Hematopoietic multipotent progenitor cell treated with erythropoietin and hydrocortisone succinate and interleukin-3 and kit ligand, for 15 days (in vitro differentiated cells): Measurements from ENCODE around the gene RIMS3.
"Not testable (repeated sequence)": the region's sequence is repeated elsewhere in the genome, so short reads cannot be mapped to it uniquely, and the experiment has no call there.

Source experiments
- DNase-seq: peaks from one replicate; pipeline ENCODE4 v3.0.0-alpha.2; 2015; ENCODE audit warnings: low spot score

RIMS3 gene

DNA sequence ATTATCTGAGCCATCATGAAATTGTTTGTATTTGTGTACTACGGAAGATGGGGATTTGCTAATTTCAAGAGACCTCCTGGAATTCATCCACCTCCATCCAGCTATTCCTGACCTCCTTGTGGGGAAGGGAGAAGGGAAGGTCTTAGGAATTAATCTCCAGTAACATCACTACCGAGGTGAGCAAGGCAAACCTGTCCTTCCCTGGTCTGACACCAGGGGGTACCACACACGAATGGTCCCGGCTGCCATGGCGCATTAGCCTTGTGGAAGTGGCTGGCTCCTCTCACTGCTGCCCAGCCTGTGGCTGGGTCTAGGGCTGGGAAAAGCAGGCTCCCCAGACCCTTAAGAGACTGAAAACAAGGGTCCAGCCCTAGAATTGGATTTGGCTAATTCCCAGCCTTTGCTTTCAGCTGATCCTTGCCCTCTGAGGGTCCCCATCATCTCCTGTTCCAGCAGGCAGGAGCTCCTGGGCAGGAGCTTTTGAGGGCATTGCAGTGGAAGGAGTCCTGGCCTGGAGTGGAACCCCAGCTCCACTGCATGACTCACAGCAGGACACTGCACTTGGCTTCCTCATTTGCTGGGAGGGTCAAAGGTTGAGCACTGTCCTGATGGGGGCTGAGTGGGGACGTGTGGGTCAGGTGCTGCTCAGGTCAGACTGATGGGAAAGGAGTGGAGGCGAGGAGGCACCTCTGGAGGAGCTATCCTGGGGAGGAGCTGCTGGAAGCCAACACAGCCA, 34.8 kb downstream of the RIMS3 start:
- peak; percentile 64 for DNase-seq

DNA sequence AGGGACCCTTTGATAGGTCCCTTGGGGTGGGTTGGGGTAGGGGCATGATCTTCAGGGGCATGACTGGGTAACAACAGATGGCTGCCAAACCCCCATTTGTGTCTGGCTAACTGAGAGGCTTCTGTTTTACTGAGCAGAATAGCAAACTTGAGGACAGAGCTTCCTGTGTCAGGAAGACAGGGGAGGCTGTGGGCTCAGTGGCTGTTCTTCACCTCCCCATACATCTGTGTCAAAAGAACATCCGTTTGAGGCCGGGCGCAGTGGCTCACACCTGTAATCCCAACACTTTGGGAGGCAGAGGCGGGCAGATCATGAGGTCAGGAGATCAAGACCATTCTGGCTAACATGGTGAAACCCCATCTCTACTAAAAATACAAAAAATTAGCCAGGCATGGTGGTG, 35.9 kb downstream of the RIMS3 start:
- not testable (repeated sequence) for DNase-seq

DNA sequence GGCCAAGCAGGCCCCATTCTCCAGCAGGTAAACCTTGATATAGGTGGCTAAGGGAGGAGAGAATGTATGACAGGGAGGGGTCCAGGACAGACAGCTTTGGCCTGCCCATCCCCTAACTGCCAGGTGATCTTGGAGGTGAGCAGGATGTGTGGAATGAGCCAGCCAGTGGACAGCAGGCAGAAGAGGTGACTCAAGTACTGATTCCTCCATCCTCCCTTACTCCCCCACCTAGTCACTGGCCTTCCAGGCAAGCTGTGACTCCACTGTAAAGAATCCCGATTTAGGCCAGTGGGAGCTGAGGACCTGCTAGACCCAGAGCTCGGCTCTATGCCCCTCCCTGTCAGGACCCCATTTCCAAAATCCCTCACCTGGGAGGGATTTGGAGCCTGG, 36.6 kb downstream of the RIMS3 start:
- no peak for DNase-seq

DNA sequence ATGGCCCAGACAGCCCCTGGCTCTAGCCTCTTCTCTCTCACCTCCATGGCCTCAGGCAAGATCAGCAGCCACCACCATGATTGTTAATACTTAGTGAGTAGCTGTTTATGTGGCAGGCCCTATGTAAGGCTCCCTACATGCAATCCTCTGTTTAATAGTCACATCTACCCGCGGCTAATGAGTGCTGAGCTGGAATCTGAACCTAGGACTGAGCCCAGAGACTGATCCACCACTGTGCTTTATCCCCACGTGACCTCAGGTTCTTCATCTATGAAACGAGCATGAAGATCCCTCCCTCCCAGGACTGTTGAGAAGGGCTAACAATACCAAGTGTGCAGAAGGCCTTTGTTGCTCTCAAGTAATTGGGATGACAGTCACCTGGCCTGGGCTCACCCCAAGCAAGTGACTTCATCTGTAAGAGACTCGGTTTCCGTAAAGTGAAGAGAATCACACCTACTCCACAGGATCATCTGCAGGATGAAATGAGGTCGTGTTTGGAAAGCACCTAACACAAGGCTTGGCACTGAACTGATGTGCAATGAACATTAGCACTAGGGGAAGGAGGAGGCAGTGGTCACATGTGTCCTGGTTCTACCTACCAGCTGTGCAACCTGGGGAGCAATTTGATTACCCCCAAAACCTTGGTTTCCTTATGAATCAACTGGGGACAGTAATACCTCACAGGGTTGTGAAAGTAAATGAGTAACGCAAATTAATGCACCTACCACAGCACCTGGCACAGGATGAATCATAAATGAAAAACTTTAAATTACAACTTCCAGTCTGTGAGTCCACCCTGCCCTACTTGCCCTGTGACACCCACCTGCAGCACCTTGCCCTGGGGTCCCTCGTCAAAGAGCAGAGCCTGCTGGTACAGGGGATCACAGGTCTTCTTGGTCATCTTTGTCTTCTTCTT, 37.2 kb downstream of the RIMS3 start:
- DNase-seq, result no peak

DNA sequence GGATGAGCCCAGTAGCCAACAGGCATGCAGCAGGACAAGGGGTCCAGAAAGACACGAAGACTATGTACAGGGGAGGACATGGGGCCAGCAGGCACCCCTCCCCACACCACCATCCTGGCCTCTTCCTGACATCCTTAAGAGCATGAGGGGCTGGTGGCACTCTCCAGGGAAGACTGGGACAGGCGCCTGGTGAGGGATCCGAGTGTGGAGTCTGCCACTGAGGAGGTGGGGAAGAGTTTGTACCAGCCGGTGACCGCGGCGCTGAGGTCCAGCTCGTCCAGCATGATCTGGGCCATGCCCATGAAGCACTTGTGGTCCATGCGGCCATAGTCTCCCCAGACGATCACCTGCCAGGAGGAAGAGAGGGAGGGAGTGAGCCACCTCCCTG, 39.1 kb downstream of the RIMS3 start:
- DNase-seq, result no peak

DNA sequence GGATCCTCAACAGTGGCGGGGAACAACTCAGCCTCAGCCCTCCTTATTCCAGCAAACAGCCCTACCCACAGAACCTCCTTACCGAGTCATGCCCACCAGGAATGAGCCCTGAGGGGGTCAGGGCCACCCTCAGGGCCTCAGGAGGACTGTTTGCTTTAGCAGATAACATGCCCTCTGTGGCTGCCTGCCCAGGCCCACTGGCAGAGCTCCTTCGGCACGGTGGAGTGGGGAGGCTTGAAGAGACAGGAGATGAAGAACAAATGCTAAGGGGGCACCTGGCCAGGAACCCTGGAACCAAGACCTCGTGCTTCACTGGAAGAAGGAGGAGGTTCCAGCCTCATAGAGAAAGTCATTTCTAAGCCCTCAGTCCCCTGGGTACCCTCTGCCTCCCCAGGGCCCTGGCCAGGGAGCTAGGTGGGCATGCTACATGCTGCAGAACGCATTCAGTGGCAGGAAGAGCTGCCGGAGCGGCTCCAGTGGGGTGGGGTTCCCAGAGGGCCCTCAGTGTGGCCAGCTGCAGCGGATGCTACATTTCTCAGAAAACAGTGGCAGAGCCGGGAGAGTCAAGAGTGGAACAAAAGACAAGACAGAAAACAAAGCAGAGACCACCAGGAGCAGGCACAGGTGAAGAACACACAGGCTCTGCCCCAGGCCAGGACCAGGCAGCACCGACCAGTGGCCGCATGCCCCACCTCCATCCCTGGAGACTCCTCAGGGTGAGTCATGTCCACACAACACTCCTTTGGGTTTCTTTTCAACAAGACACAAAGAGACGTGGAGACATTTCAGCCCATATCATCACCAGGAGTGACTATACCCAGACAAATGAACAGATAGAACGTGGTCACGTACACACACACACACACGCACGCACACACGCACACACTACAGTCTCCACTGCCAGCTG, 39.8 kb downstream of the RIMS3 start:
- no peak for DNase-seq

DNA sequence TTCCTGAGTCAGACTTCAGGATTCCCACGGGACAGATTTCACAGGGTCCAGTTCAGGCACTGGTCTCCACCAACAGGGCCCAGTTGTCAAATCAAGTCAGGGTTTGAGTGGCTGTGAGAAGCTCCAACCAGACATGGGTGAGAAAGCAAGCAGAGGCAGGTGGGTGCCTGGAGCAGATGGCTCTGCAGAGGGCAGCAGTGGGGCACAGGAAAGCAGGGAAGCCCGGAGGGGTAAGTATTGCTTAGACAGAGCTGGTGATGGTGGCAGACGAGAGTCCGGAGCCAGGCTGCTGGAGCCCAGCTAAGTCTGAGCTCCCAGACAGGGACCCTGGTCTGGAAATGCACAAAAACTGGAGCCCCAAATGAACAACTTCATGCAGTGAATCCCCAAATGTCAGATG, 40.4 kb downstream of the RIMS3 start:
- DNase-seq, result no peak

DNA sequence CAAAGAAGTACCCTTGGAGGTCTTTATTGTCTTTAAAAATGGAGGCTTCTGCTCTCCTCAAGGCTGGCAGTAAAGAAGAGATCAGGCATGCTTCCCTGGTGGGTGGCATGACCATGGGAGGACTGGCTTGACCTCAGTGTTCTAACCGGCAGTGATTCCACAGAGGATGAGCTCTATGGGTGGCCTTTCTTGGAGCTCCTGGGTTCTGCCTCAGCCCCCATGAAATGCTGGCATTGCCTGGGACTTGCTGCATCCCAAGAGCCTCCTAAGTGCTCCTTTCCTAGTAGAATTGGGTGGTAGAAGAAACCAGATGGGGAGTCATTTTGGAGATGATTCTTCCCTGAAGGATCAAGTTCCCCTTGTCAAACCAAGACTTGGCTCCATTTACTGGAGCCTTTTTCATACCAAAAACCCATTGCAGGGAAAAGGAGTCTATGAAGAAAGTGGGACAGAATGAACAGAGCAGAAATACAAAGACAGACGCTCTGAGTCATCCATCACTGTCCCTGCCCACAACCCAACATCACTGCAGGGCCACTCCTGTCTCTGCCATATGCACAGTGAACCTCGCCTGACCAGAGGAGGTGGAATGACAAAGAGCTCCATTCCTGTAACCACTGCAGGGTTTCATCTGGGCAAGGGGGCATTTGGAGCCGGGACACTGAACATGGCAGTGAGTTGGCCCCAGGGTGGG, 42.4 kb downstream of the RIMS3 start:
- DNase-seq, result no peak

DNA sequence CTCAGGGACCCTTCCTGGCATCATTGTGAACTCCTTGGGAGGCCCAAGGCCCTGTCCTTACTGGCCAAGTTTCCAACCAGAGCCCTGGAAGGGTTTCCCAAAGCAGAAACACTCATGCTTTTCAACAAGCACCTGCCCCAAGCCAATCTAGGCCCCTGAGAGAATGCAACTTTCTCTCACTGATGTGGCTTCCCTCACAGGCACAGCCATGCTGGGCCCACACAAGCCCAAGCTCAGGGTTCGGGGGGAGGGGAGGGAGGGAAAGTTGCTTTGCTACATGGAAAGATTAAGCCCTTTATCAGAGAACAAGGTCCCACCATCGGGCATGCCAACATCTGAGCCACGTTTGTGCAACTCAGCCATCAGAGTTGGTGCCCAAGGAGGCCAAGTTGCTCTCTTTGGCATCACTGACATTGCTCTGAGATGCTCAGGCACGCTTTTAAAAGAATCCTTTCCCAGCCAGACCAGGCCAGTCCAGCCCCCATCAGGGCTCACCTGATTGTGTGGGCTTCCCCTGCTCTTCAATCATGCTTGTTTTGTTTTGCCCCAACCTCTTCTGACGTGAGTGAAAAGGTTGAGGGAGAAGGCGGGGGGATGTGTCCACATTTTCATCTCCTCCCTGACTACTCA, 43.5 kb downstream of the RIMS3 start:
- no peak for DNase-seq

DNA sequence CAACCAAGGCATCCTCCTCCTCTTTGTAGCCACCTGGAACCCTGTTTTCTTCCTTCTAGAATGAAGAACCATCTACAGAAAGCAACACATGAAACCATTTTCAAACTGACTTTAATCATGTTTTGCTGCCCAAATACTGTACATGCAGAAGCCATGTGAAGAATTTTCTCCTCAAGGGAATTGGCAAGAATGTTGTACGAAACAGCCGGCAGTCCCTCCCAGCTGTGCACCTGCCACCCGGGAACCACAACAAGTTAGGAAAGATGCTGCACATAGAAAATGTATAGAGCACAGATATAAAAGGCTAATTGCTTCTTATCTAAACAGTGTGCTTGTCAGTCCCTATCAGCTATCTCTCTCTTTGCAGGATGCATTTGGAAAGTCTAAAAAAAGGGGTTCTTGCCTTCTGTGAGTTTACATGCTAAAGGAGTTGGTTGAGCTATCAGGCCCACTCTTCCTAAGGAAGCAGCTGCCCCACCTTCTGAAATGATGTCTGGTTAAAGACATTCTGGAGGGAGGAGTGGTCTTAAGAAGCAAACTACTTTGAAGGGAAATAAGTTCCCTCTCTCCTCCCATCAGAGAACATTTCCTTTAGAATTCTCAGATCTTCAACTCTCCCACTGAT, 44.8 kb downstream of the RIMS3 start:
- no peak for DNase-seq

DNA sequence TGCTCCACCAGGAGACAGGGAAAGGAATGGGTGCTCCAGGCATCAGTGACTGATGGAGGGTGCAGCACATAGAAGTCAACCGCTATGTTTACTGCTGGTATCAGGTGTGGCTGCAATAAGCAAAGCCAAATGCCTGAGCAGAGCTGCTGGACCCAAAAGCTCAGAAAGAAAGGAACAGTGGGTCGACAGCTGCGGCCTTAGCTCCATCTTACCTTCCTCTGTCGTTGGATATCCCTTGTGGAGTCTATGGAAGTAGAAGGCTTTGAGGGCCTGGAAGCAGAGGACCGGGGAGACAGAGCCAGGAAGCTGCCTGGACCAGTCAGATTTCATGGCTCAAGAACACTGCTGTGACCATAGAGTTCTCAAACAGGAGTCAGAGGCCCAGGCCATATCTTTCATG, 45.3 kb downstream of the RIMS3 start:
- no peak for DNase-seq

DNA sequence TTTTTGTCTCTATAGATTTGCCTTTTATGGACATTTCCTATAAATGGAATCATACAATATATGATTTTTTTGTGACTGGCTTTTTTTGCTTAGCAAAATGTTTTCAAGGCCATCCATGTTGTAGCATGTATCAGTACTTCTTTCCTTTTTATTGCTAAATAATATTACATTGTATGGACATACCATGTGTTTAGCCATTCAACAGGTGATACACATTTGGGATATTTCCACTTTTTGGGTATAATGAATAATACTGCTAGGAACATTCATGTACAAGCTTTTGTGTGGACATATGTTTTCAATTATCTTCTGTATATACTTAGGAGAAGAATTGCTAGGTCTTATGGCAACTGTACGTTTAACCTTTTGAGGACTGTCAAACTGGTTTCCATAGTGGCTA, 47.4 kb downstream of the RIMS3 start:
- DNase-seq, result no peak

DNA sequence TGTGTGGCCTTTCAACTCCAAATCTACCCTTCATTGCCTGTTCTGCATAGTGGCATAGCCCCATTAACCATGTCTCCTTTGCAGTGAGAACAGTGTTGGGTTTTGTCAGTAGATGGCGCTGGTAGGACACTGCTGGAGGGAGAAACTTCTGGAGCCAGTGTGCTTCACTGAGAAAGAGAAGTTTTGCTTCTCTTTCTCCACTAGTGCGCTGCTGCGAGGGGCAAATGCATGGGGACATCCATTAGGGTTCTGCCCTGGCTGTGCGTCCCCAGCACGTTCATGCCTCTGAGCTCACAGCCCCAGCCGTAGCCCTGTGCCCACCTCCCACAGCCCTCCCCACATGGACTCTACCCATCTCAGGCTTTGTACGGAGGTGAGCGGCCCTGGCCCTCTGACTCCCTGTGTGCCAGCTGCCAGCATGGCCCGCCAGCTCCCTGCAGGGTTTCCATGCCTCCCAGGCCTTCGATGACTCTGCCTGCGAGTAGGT, 53.1 kb downstream of the RIMS3 start:
- DNase-seq, result peak; percentile 75

DNA sequence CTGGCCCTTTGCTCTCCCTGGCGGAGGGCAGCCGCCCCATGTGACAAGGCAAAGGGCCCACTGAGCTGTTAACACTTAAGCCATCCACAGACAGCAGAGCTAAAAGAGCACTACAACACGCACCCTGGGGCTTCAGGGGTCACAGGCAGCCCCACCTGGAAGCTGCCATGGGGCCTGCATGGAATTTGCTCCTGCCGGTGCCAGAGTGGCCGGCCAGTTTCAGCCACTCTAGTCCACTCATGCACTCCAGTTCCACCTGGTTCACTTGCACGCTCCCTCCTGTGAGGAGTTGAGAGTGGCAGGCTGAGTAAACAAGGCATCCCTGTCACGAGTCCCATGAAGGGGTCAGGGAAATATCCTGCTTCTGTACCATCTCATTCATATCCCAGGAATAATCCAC, 55.3 kb downstream of the RIMS3 start:
- DNase-seq, result no peak

DNA sequence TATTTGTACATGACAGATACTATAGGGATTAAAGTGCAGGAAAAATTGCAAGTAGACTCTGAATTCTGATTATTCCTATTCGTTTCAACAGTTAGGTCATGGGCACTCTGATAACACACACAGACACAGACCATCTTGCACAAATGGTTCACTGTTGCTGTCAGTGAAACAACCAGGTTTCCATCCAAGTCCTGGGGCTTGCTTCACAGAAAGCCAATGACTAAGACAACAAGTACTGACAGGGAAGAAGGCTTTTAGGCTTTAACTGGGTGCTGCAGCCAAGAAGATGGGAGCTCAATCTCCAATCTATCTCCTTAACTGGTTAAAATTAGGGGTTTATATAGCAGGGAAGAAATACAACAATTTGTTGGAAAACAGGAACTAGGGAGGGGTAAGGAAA, 57.6 kb downstream of the RIMS3 start:
- no peak for DNase-seq

DNA sequence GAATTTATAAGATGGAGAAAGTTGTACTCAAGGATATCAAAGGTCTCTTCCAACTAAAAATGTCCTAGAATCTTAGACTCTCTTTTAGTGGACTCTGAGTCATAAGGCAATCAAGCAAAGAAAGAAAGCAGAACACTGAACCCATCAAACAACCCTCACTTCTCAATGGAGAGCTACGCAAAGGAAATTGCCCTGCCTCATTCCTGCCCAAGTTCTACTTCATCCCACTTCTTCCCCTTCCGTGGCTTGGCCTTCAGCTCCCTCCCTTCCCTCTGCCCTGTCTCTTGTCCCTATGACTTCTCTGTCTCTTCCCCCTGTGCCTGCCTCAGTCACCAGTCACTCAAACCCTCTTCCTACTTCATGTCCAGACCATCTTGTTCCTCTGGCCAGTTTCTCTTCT, 58.5 kb downstream of the RIMS3 start:
- DNase-seq, result no peak

DNA sequence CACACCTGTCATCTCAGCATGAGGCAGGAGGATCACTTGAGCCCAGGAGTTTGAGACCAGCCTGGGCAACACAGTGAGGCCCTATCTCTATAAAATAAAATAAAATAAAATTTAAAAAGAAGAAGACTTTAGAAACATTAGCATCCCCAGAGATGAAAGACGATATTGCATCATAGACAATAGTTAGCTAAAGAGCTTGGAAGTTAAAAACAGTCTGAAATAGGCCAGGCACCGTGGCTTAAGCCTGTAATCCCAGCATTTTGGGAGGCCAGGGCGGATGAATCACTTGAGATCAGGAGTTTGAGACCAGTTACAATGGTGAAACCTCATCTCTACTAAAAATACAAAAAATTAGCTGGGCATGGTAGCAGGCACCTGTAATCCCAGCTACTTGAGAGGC, 59.3 kb downstream of the RIMS3 start:
- DNase-seq, result no peak

DNA sequence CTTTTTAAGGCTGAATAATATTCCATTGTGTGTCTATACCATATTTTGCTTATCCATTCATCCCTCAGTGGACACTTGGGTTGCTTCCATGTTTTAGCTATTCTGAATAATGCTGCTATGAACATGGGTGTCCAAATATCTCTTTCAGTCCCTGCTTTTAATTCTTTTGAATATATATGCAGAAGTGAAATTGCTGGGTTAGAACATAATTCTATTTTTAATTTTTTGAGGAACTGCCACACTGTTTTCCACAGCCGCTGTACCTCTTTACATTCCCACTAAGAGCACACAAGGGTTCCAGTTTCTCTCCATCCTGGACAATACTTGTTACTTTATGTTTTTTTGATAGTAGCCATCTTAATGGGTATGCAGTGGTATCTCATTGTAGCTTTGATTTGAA, 65.6 kb downstream of the RIMS3 start:
- no peak for DNase-seq

DNA sequence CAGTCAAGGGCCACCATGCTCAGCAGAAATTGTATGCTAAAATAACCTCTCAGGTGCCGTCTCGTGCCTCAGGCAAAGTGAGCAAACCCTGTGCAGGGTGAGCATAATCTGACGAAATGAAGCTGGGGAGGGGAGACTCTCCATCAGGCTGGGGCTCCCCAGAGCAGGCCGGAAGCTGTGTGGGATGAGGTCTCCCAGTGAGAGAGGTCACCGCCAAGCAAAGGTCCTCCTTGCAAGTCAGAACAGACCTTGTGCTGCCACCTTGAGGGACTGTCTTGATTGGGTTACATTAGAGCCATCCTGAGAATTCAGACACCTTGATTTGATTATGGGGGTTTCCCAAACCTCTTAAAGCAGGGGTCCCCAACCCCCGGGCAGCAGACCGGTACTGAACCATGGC, 69.9 kb downstream of the RIMS3 start:
- DNase-seq, result no peak

DNA sequence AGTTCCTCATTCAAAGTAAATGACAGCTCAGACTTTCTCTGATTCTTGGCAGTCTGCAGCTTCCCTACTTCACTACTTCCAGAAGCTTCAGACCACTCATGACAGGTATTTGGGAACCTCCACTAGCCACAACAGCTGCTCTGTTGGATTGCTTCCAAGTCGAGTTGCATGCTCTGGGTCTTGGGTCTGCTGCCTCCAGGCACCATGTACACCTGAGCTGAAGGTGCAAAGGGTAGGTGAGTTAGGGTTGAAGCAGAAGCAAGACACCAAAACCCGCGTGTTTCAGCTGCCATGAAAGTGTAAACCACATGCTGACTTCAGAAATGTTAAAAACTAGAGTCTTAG, 71.3 kb downstream of the RIMS3 start:
- no peak for DNase-seq
